ENCODE data around the gene RASL12.

The RASL12 gene

GRCh38 chr15:65092911-65093792 is 25.4 kb upstream of the RASL12 start:
- DNase-seq, result no peak

- DNase-seq, result no peak
Observed at GRCh38 chr15:65091946-65092770, 24.4 kb upstream of the RASL12 start.

- DNase-seq, result no peak
Observed at GRCh38 chr15:65089206-65089824, 21.5 kb upstream of the RASL12 start.

- no peak for DNase-seq
Observed at GRCh38 chr15:65088643-65089021, 20.8 kb upstream of the RASL12 start.

- no peak for DNase-seq
Observed at GRCh38 chr15:65087873-65088642, 20.3 kb upstream of the RASL12 start.

GRCh38 chr15:65087411-65087810 is 19.6 kb upstream of the RASL12 start:
- DNase-seq, result no peak

- no peak for DNase-seq
Observed at GRCh38 chr15:65086680-65087111, 18.9 kb upstream of the RASL12 start.

- DNase-seq, result peak in 1 of 2 experiments; percentile 6
Observed at GRCh38 chr15:65085990-65086679, 18.3 kb upstream of the RASL12 start.

GRCh38 chr15:65085207-65085753 is 17.5 kb upstream of the RASL12 start:
- no peak for DNase-seq

GRCh38 chr15:65084500-65085206 is 16.9 kb upstream of the RASL12 start:
- no peak for DNase-seq

GRCh38 chr15:65083262-65083701 is 15.5 kb upstream of the RASL12 start:
- no peak for DNase-seq

- DNase-seq, result no peak
Observed at GRCh38 chr15:65082303-65082953, 14.6 kb upstream of the RASL12 start.

- no peak for DNase-seq
Observed at GRCh38 chr15:65081758-65082157, 14.0 kb upstream of the RASL12 start.

GRCh38 chr15:65081270-65081669 is 13.5 kb upstream of the RASL12 start:
- no peak for DNase-seq

- no peak for DNase-seq
Observed at GRCh38 chr15:65079580-65079979, 11.8 kb upstream of the RASL12 start.

GRCh38 chr15:65077981-65078352 is 10.2 kb upstream of the RASL12 start:
- DNase-seq, result no peak

GRCh38 chr15:65077291-65077980 is 9.6 kb upstream of the RASL12 start:
- DNase-seq, result no peak

- no peak for DNase-seq
Observed at GRCh38 chr15:65076486-65077290, 8.9 kb upstream of the RASL12 start, which contains the start of gene KBTBD13. Gene KBTBD13 (plus strand): TSS chr15:65076746. CDS start chr15:65076816, 70 bp downstream.

Measured in AML-193 (cell line).